UCSD-AML1 (cell line): ENCODE measurements around the gene CTNNBIP1.
"Not testable (repeated sequence)": the region's sequence is repeated elsewhere in the genome, so short reads cannot be mapped to it uniquely, and the experiment has no call there.

Source experiments
- DNase-seq: peaks from one replicate; lab custom pipeline; 2025; ENCODE audit not compliant: unreplicated experiment; lab: John Stamatoyannopoulos, UW

The CTNNBIP1 gene

DNA sequence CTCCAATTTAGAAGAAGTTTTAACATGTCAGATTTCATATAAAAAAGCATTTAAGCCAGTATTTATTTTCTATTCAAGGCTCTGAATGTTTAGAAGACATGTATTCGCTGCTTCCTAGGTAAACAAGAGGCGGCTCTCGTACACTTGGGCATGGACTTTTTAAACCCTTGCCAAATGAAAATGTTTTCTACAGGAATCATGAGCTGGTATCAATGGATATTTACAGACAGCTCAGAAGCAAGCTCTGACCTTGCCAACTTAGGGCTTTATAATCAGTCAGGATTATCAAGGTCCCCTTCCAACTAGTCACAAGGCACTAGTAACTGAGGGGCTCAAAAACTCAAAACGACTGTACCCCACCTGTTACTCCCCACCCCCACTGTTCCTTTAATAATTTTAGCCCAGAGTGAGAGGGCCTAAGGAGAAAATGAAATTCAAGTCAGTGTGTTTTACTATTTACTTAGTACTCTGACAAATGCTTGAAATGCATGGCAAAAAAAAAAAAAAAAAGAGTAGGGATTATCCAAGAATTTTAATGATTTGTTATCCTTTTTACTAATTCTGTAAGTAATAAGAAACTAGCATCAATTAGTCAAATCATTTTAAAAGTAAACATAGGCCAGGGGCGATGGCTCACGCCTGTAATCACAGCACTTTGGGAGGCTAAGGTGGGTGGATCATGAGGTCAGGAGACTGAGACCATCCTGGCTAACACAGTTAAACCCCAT, 98.7 kb downstream of the CTNNBIP1 start:
- no peak for DNase-seq

- no peak for DNase-seq
These were observed 101.0 kb downstream of the CTNNBIP1 start for GRCh38 chr1:9809100-9809510.

- no peak for DNase-seq
These were observed 101.6 kb downstream of the CTNNBIP1 start for GRCh38 chr1:9808459-9808858.

GRCh38 chr1:9807541-9807940, 102.5 kb downstream of the CTNNBIP1 start:
- no peak for DNase-seq

- not testable (repeated sequence) for DNase-seq
These were observed 104.1 kb downstream of the CTNNBIP1 start for GRCh38 chr1:9805972-9806371.

DNA sequence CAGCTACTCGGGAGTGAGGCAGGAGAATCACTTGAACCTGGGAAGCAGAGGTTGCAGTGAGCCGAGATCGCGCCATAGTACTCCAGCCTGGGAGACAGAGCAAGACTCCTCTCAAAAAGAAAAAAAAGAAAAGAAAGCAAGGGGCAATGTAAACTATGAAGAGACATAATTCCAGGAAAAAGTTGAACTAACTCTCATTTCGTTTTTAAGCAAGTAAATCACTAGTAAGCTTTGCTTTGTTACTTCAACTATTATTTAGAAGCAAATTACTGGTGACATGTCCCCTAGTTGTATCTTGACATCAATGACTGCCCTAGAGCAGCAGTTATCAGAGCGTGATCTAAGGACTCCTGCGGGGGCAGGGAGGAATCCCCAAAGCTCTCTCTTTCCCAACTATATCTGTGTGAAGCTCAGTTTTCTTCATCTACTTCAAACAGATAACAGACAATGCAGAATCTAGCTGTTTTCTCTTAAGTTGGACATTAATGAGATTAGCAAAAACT, 105.0 kb downstream of the CTNNBIP1 start:
- DNase-seq = no peak

DNA sequence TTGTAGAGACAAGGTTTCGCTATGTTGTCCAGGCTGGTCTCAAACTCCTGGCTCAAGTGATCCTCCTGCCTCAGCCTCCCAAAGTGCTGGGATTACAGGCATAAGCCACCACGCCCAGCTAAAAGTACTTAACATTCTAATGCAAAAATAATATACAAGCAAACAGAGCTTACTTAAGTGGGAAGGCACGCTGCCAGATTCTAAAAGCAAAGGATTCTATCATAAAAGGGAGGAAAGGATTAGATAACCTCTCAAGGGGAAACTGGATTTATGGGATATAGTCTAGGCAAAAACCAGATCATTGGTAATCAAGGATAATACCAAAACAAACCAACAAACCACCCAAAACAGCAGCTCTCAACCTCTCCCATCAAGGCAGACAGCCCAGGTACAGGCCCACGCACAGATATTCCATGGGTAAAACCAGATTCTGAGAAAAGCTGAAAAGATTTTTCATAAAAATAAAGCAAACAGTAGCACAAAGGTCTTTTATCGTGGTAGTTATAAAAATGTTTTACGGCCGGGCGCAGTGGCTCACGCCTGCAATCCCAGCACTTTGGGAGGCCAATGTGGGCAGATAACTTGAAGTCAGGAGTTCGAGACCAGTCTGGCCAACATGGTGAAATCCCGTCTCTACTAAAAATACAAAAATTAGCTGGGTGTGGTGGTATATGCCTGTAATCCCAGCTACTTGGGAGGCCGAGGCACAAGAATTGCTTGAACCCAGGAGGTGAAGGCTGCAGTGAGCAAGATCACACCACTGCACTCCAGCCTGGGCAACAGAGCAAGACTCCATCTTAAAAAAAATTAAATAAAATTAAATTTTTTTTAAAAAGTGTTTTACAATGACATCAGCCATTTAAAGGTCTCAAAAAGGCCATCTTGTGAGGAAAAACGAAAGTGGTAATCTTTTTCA, 106.8 kb downstream of the CTNNBIP1 start:
- DNase-seq = not testable (repeated sequence)

DNA sequence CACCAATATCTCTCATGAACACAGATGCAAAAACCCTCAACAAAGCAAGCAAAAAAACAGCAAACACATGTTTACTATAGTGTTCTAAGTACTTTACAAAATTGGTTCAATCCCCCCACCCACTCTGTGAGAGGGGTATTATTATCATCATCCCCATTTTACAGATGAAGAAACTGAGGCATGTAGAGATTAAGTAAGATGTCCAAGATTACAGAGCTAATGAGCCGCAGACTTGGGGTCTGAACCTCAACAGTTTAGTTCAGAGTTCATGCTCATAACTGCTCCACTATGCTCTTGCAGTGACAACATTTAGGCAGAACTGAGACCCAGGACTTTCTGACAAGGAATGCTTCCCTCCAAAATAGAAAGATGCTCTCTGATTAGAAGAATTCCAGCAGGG, 108.2 kb downstream of the CTNNBIP1 start:
- no peak for DNase-seq
